Stimulated activated naive B cell treated with anti-CD40 and anti-IgM and Interleukin-4, amounts not matched to agents 10 μg/mL and 1 μg/mL and 100 μg/mL, for 72 hours (primary cell): ENCODE data around the gene ENDOG.
"Not testable (repeated sequence)": the region's sequence is repeated elsewhere in the genome, so short reads cannot be mapped to it uniquely, and the experiment has no call there.

Experiments used
- ATAC-seq, 2 donors: fragments of 150-1000 bp; cut with Tn5 transposase; replicated peaks; 2 replicates each; pipeline ENCODE4 v1.10.0; 2021; ENCODE audit warnings: moderate library complexity in 1 of 2
- DNase-seq: peaks from one replicate; pipeline ENCODE4 v3.0.0; 2021
- H3K27ac Mint-ChIP-seq: one replicate; pipeline ENCODE4 v1.8.0; 2022; ENCODE audit warnings: mild to moderate bottlenecking, mixed read lengths
- H3K27me3 Mint-ChIP-seq, 2 donors: one replicate each; pipeline ENCODE4 v1.8.0; 2022; ENCODE audit warnings: mixed read lengths in 2 of 2
- H3K36me3 Mint-ChIP-seq, 2 donors: one replicate each; pipeline ENCODE4 v1.8.0; 2022; ENCODE audit warnings: mixed read lengths in 2 of 2, mild to moderate bottlenecking in 1 of 2
- H3K4me1 Mint-ChIP-seq, 2 donors: one replicate each; pipeline ENCODE4 v1.8.0; 2022; ENCODE audit warnings: mixed read lengths in 2 of 2, mild to moderate bottlenecking in 1 of 2
- H3K4me3 Mint-ChIP-seq, 2 donors: one replicate each; pipeline ENCODE4 v1.8.0; 2022; ENCODE audit warnings: mild to moderate bottlenecking in 2 of 2, mixed read lengths in 2 of 2, moderate library complexity in 1 of 2
- H3K9me3 Mint-ChIP-seq, 2 donors: one replicate each; pipeline ENCODE4 v1.8.0; 2022; ENCODE audit warnings: mixed read lengths in 2 of 2, mild to moderate bottlenecking in 1 of 2

ENDOG gene

DNA sequence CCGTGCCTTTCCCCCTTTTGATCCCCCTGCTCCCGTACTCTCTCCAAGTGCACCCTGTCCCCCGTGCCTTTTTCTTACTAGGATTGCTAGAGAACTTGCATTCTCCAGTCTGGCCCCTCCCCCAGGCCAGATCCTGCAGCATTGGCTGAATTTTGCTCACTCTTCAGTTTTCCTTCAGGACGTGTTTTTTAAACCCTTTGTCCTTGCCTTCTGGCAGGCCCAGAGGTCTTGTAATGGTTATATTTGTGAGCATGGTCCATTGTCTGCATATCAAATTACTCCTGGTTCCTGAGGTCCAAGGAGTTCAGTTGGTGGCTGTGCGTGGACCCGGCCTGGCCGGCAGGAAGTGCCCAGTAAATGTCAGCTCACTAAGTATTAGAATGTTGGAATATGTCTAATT, 30.6 kb upstream of the ENDOG start:
- H3K9me3 Mint-ChIP-seq = no peaks in the 10 kb centered on the region
- ATAC-seq (no peak), DNase-seq (no peak)
- H3K4me1 Mint-ChIP-seq = peaks cover 31 to 58% of the 10 kb centered on the region in 2 donors
- peak overlapping the region; percentile 97 for H3K27ac Mint-ChIP-seq
- no peaks in the 10 kb centered on the region for H3K27me3 Mint-ChIP-seq
- H3K36me3 Mint-ChIP-seq = peaks cover 47 to 51% of the 10 kb centered on the region in 2 donors
- H3K4me3 Mint-ChIP-seq = peak overlapping the region; percentile 99

- Mint-ChIP-seq H3K4me3 (peak overlapping the region; percentile 99), H3K4me1 (peaks cover 31 to 58% of the 10 kb centered on the region in 2 donors), H3K27ac (peak overlapping the region; percentile 97), H3K9me3 (no peaks in the 10 kb centered on the region), H3K36me3 (peaks cover 50 to 51% of the 10 kb centered on the region in 2 donors), H3K27me3 (no peaks in the 10 kb centered on the region)
- DNase-seq (no peak), ATAC-seq (no peak)
These were observed 29.9 kb upstream of the ENDOG start for GRCh38 chr9:128788445-128788844.

DNA sequence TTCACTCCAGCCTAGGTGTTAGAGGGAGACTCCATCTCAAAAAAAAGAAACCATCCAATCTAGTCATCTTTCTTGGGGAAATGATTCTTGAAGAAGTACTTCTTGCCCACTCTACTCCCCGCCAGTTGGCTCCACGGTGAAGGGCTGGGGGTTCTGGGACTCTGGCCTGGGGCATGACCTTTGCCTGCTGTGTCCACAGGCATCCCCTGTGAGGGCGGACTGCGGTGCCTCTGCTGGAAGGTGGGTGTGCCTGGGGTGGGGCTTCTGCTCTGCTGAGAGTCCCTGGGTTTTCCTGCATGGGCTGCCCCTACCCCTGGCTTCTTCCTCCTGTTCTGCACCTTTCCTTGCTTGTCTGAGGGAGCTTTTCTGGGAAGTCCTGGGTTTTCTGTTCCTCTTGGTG, 27.8 kb upstream of the ENDOG start:
- Mint-ChIP-seq H3K27ac (peak overlapping the region; percentile 91), H3K4me1 (peaks cover 33 to 68% of the 10 kb centered on the region in 2 donors), H3K9me3 (no peaks in the 10 kb centered on the region), H3K36me3 (peaks cover 61 to 64% of the 10 kb centered on the region in 2 donors), H3K27me3 (no peaks in the 10 kb centered on the region), H3K4me3 (peak overlapping the region; percentile 45 to 79)
- DNase-seq = no peak
- ATAC-seq = no peak

- Mint-ChIP-seq H3K27me3 (no peaks in the 10 kb centered on the region), H3K36me3 (peaks cover 60 to 66% of the 10 kb centered on the region in 2 donors)
These were observed 26.2 kb upstream of the ENDOG start for GRCh38 chr9:128792134-128792533.

GRCh38 chr9:128792978-128793686, 25.2 kb upstream of the ENDOG start:
- Mint-ChIP-seq H3K27me3 (no peaks in the 10 kb centered on the region), H3K36me3 (peaks cover 59 to 67% of the 10 kb centered on the region in 2 donors), H3K4me3 (peak overlapping the region; percentile 51 to 79), H3K4me1 (peaks cover 31 to 61% of the 10 kb centered on the region in 2 donors), H3K9me3 (no peaks in the 10 kb centered on the region), H3K27ac (peak overlapping the region; percentile 67)
- DNase-seq (no peak), ATAC-seq (no peak)

More at GRCh38 chr9:128792134-128792533, 26.2 kb upstream of the ENDOG start:
- Mint-ChIP-seq H3K4me3 (peak overlapping the region in 1 of 2 donors; percentile 79), H3K4me1 (peaks cover 31 to 61% of the 10 kb centered on the region in 2 donors), H3K9me3 (no peaks in the 10 kb centered on the region), H3K27ac (peak overlapping the region; percentile 91)
- DNase-seq = no peak
- no peak for ATAC-seq

DNA sequence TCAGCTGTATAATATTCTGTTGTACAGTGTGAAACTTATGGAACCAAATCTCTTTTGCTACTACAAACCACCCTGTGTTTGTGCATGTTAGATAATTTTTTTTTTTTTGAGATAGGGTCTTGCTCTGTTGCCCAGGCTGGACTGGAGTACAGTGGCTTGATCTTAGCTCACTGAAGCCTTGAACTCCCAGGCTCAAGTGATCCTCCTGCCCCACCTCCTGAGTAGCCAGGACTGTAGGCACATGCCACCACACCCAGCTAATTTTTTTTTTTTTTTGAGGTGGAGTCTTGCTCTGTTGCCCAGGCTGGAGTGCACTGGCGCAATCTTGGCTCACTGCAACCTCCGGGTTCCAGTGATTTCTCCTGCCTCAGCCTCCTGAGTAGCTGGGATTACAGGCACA, 23.3 kb upstream of the ENDOG start:
- H3K36me3 Mint-ChIP-seq = peaks cover 59 to 61% of the 10 kb centered on the region in 2 donors
- not testable (repeated sequence) for H3K4me3 Mint-ChIP-seq, H3K27me3 Mint-ChIP-seq, H3K9me3 Mint-ChIP-seq, DNase-seq, ATAC-seq, H3K27ac Mint-ChIP-seq
- H3K4me1 Mint-ChIP-seq = peaks cover 23 to 49% of the 10 kb centered on the region in 2 donors

DNA sequence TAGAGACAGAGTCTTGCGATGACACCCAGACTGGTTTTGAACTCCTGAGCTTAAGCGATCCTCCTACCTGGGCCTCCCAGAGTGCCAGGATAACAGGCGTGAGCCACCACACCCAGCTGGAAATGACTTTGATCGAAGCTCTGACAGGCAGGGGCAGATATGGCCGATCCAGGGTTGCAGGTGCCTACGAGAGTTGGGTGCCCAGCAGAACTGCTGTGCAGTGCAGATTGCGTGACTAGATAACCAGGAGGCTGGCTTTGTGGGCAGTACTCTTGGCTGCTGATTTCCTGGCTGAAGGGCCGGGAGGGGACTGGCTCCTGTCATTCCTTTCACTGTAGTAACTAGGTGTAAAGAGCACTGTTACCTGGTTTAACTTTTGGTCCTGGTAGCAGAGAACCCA, 19.4 kb upstream of the ENDOG start:
- Mint-ChIP-seq H3K36me3 (peaks cover 47 to 53% of the 10 kb centered on the region in 2 donors), H3K4me1 (peaks cover 2 to 22% of the 10 kb centered on the region in 2 donors), H3K4me3 (no peak overlapping the region), H3K9me3 (no peaks in the 10 kb centered on the region), H3K27ac (peak overlapping the region; percentile 34), H3K27me3 (no peaks in the 10 kb centered on the region)
- ATAC-seq (no peak), DNase-seq (no peak)

GRCh38 chr9:128800061-128800460, 18.2 kb upstream of the ENDOG start:
- Mint-ChIP-seq H3K4me1 (peaks cover 1 to 11% of the 10 kb centered on the region in 2 donors), H3K4me3 (no peak overlapping the region), H3K9me3 (no peaks in the 10 kb centered on the region), H3K27ac (no peak overlapping the region), H3K27me3 (no peaks in the 10 kb centered on the region), H3K36me3 (peaks cover 42 to 50% of the 10 kb centered on the region in 2 donors)
- DNase-seq = no peak
- ATAC-seq = no peak

DNA sequence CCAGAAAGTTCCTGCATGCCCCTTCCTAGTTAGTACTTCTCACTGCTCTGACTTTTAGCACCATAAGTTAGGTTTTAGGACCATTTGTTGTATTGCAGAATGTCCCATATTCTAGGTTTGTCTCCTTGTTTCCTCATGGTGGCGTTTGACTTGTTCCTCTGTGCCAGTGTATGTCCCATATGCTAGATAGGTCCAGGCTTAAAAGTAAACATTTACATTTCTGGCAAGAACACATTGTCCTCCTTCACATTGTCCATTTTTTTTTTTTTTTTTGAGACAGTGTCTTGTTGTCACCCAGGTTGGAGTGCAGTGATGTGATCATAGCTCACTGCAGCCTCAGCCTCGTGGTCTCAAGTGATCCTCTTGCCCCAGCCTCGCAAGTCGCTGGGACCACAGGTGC, 15.8 kb upstream of the ENDOG start:
- peaks cover 51 to 61% of the 10 kb centered on the region in 2 donors for H3K36me3 Mint-ChIP-seq
- H3K27ac Mint-ChIP-seq = peak overlapping the region; percentile 65
- H3K27me3 Mint-ChIP-seq = no peaks in the 10 kb centered on the region
- H3K4me1 Mint-ChIP-seq = peaks cover 1 to 11% of the 10 kb centered on the region in 2 donors
- H3K4me3 Mint-ChIP-seq = no peak overlapping the region
- DNase-seq (no peak), ATAC-seq (no peak)
- no peaks in the 10 kb centered on the region for H3K9me3 Mint-ChIP-seq

DNA sequence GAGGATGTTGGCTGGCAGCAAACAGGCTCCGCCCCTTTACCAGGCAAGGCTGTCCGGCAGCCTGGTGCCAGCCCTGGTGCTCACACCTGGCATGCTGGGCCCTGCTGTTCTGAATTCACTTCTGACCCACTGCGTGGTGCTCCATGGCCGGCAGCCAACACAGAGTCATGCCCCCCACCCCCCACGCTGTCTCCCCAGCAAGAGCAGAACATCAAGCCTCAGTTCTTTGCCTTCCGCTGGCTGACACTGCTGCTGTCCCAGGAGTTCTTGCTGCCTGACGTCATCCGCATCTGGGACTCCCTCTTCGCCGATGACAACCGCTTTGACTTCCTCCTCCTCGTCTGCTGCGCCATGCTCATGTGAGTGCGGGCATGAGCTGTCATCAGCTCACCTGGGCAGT, 12.6 kb upstream of the ENDOG start:
- no peak for DNase-seq
- Mint-ChIP-seq H3K36me3 (peaks cover 40 to 59% of the 10 kb centered on the region in 2 donors), H3K4me1 (peaks cover 2 to 29% of the 10 kb centered on the region in 2 donors), H3K4me3 (no peak overlapping the region), H3K27me3 (no peaks in the 10 kb centered on the region), H3K27ac (peak overlapping the region; percentile 47), H3K9me3 (no peaks in the 10 kb centered on the region)
- ATAC-seq = no peak

DNA sequence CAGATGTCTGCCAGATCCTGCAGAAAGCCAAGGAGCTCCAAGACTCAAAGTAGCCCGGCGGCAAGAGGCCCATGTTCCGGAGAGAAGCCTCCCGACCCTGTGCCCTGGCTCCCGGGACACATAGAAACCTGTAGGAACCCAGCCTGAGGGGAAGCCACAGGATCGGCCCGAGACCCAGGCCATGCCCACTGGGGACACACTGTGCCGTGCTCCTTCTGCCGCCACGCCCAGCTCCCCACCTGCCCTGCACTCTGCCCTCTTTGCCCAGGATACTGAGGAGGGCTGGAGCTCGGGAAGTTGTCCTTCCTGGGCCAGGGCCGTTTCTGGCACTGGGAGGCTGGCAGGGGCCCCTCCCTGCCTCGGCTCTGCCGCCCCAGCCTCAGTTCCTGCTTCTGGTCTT, 10.5 kb upstream of the ENDOG start:
- Mint-ChIP-seq H3K4me3 (no peak overlapping the region), H3K36me3 (peaks cover 33 to 52% of the 10 kb centered on the region in 2 donors), H3K4me1 (peaks cover 4 to 23% of the 10 kb centered on the region in 2 donors), H3K27ac (no peak overlapping the region), H3K27me3 (no peaks in the 10 kb centered on the region), H3K9me3 (no peaks in the 10 kb centered on the region)
- no peak for ATAC-seq
- DNase-seq = no peak

DNA sequence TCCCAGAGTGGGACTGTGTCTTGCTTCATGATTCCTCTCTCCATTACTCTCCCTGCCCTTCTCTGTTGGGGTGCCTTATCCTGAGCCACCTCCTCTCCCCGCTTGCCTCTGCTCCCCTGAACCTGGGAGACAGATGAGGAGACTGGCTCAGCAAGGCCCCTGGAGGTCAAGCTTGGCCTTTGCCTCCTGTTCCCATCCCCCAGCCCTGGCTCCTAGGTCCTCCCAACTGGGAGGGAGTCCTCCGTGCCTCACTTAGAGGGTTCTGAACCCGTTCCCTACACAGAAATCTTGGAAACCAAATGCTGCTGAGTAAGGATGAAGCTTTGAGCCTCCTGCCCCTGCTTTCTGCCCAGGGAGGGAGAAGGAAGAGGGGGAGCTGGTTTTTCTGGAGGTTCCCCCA, 9.8 kb upstream of the ENDOG start:
- H3K4me1 Mint-ChIP-seq = peaks cover 4 to 18% of the 10 kb centered on the region in 2 donors
- H3K27ac Mint-ChIP-seq = no peak overlapping the region
- H3K9me3 Mint-ChIP-seq = no peaks in the 10 kb centered on the region
- no peaks in the 10 kb centered on the region for H3K27me3 Mint-ChIP-seq
- peak overlapping the region in 1 of 2 donors; percentile 14 for H3K4me3 Mint-ChIP-seq
- DNase-seq (no peak), ATAC-seq (no peak)
- H3K36me3 Mint-ChIP-seq = peaks cover 26 to 45% of the 10 kb centered on the region in 2 donors

- Mint-ChIP-seq H3K27ac (peak overlapping the region; percentile 9), H3K36me3 (peaks cover 23 to 40% of the 10 kb centered on the region in 2 donors), H3K4me1 (peaks cover 4 to 18% of the 10 kb centered on the region in 2 donors), H3K9me3 (no peaks in the 10 kb centered on the region), H3K27me3 (no peaks in the 10 kb centered on the region), H3K4me3 (no peak overlapping the region)
- DNase-seq (no peak), ATAC-seq (peak; percentile 6 to 22)
These were observed 9.2 kb upstream of the ENDOG start for GRCh38 chr9:128809036-128809599.

DNA sequence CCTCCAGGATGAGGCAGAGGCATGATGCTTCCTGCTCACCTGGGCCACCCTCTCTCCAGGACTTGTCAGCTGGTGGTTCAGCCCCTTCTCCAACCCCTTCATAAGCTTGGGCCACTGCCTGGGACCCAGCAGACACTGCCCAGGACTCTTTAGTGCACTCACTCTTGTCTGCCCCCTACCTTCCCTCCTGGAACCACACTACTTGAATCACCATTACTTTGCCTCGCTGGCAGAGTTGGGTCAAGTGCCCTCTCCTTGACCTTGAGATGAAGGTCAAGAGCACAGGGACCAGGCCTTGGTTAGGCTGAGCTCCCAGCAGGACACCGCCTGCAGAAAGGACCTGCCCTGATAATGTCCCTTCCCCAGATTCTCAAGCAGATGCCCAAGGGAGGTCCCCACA, 8.5 kb upstream of the ENDOG start:
- peaks cover 4 to 18% of the 10 kb centered on the region in 2 donors for H3K4me1 Mint-ChIP-seq
- H3K9me3 Mint-ChIP-seq = no peaks in the 10 kb centered on the region
- peak in 1 of 2 donors; percentile 7 for ATAC-seq
- no peaks in the 10 kb centered on the region for H3K27me3 Mint-ChIP-seq
- DNase-seq = no peak
- peaks cover 20 to 38% of the 10 kb centered on the region in 2 donors for H3K36me3 Mint-ChIP-seq
- H3K4me3 Mint-ChIP-seq = no peak overlapping the region
- peak overlapping the region; percentile 33 for H3K27ac Mint-ChIP-seq

- Mint-ChIP-seq H3K27ac (peak overlapping the region; percentile 42), H3K27me3 (no peaks in the 10 kb centered on the region), H3K9me3 (no peaks in the 10 kb centered on the region), H3K4me1 (peaks cover 8 to 18% of the 10 kb centered on the region in 2 donors), H3K36me3 (peaks cover 16 to 31% of the 10 kb centered on the region in 2 donors), H3K4me3 (no peak overlapping the region)
- DNase-seq (no peak), ATAC-seq (no peak)
These were observed 7.4 kb upstream of the ENDOG start for GRCh38 chr9:128810873-128811272.
